Posterior cingulate gyrus (tissue), 11 donors: Measurements from ENCODE around the gene AKAP7.
A peak's percentile ranks its signal among the peaks of the same experiment; 100 is the strongest.

ENCODE experiments used
- DNase-seq, 10 donors: peaks; one replicate each; pipeline versions ENCODE4 v3.0.0 to v3.0.0-alpha.2; 2020 to 2021; ENCODE audit warnings: mixed read lengths in 3 of 10
- intact Hi-C: fragments of 100-400 bp; cut with DNase I; formaldehyde crosslinking; loops from one replicate; pipeline ENCODE4 v1.15.1; 2023

The AKAP7 gene

GRCh38 chr6:131132360-131132759 lies 2.9 kb upstream of the AKAP7 start:
- DNase-seq, result no peak
- intact Hi-C loops, result no loop called here

DNA sequence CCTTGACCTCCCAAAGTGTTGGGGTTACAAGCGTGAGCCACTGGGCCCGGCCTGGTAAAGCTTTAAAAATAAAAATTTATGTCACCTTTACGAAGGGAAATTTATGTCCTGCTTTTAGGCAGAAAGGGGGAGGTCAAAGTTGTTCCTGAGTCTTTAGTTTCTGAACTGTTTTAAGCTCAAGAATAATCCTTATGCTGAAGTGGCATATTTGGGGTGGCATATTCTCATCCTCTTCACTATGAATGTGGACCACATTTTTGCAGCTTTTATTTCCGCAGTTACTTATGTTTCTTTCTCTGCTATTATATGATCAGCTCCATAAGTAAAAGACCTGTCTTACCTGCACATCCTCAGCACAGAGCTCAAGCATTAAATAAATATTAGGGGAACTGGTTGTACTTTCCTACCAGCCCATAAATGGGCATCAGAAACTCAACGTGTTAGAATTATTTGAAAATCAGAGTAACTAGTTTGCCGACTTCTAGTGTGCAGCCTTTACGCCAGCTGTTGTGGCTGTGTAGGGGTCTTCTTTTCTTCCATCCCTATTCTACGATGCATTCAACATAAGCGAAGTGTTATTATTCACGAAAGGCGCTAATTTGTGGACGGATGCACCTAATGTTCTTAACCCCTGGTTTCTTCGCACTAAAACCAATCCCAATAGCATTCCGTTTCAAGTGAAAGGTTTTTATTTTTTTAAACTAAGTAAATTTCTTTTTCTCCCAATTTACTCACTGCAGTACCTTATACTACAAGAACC lies 867 bp upstream of the AKAP7 start:
- no peak for DNase-seq
- intact Hi-C loops, result no loop called here

DNA sequence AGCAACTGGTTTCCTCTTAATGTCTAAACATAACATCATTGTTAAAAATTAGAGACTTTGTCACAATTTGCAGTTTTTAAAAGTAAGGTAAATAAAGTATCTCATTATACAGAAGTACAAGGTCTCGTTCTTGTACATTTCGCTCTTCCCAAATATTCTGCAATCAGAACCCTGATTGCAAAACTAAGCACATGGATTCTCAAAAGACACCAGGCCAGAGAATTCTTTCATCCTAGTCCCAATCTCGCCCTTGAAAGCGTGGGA lies 355 bp upstream of the AKAP7 start:
- no peak for DNase-seq
- intact Hi-C loops, result loop anchor here (1.0 kb wide), 1 partner anchor 72 kb away; the partner anchor contains the start of gene EPB41L2

DNA sequence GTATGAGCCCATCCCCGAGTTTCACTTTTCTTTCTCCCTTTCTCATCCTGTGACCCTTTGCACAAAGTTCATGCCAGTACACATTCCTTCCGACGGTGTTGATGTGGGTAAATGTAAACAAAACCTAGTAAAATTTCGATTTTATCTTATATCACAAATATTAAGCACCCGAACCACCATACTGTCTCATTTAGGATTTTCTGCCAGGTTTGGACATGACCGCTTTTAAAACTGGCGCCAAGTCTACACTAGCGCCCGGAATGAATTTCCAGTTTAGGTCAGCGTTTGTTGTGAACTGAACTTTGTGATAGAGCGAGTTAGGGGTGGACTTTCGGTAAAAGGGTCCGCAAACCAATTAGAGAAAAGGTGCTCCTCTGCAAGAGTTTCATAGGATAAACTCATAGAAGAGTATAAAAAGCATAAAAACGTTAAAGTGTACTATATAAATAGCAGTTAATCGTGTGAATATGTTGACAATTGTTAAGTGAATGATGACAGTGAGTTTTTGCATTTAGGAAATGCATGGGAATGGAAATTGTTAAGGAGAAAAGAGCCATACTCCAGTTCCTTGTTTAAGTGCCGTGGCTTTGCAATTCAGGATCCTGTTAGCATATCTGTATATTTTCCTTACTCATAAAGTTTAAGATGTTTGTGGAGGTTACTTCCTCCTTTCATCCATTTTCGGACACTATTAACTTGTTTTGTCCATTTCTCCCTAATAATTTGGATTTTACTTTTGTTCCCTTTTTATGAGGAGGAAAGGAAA lies 937 bp downstream of the AKAP7 start:
- intact Hi-C loops, result no loop called here
- peak in 1 of 10 donors; percentile 14 for DNase-seq

- DNase-seq, result no peak
- intact Hi-C loops, result no loop called here
Observed at GRCh38 chr6:131139599-131139998, 4.3 kb downstream of the AKAP7 start.

- no peak for DNase-seq
- intact Hi-C loops, result no loop called here
Observed at GRCh38 chr6:131143319-131143718, 8.1 kb downstream of the AKAP7 start.

DNA sequence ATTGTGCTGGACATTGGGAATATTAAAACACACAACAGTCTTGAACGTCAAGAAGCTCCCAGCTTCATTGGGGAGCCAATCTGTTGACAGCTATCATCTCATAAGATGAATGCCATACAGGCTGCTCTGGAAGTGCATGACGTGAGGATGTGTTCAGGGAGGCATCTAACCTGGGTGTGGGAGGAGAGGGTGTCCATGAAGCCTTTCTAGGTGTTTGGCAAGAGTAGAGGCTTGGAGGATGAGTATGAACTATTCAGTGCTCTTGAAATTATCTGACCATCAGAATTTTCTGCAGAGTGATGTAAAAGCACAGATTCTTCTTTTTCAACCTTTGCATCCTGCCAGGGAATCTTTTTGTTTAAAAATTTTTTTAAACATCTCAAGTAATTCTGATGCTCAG lies 11.6 kb downstream of the AKAP7 start:
- DNase-seq, result no peak
- intact Hi-C loops, result no loop called here

- intact Hi-C loops, result no loop called here
- no peak for DNase-seq
Observed at GRCh38 chr6:131156411-131156810, 21.1 kb downstream of the AKAP7 start.

DNA sequence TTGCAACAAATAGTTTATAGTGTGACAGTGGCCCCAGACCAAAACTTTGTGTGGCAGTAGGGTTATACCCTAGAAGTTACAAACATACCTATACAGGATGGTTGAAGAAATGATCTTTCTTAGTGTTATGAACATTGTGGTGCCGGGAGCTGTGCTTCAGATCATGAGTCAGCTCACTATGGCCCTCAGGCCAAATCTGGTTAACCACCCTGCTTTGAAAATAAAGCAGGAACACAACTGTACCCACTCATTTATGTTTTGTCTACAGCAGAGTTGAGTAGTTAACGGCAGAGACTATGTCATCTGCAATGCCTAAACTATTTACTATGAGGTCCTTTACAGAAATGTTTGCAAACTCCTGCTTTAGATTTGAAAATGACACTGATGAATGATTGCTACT lies 24.3 kb downstream of the AKAP7 start:
- DNase-seq, result no peak
- intact Hi-C loops, result no loop called here

DNA sequence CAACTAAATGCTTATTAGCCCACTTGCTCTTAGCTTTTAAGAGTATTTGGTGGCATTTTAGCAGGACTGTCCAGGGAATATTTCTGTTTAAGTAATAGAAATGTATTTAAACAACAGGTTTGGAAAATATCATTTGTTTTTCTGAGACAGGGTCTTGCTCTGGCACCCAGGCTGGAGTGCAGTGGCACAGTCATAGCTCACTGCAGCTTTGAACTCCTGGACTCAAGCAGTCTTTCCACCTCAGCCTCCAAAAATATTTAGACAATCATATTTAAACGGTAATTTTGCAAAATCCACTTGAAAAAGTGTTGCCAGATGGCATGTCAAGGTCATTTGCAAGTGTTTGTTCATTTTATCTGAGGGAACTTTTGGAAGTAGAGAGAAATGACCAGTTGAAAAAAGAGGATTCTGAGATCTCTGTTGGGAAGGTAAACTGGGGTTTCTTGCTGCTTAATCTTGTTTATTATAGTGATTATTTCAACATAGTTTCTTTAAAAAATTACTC lies 25.0 kb downstream of the AKAP7 start:
- intact Hi-C loops, result no loop called here

DNA sequence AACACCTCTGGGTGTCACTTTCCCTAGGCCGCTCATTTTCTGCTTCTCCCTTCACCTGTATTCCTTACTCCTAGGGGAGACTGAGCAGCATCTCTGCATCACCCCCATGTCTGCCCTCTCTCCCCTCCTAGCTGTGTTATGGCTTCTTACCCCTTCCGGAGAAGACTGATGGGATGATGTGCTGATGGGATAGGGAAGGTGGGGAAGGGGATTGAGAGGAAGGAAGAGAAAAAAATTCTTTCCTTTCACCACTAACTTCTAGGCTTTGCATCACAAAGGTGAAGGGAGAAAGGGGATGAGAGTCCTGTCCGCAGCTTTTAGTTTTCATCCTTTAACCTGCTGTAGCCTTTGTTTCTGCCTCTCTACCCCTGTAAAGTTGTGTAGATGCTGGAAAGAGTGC lies 26.7 kb downstream of the AKAP7 start:
- intact Hi-C loops, result no loop called here
- no peak for DNase-seq

More for the DNA sequence above, 25.0 kb downstream of the AKAP7 start:
- DNase-seq, result no peak

DNA sequence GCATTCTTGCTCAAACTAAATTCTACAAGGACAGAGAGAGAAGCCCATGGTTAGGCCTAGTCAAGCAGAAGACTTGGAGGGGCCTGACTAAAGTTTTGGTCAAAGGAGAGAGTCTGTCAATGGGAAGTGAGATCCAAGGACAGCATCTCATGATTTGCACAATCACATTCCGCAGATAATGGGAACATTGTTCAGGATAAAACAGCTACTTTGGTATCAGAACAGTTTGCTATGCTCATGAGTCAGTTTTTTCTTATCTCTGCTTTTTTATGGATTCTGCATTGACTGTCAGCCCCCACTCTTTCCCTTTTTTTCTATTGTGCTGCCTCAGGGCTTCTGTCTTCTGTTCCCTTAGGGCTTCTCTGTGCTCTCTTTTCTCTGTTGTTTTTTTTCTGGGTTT lies 28.6 kb downstream of the AKAP7 start:
- intact Hi-C loops, result no loop called here

DNA sequence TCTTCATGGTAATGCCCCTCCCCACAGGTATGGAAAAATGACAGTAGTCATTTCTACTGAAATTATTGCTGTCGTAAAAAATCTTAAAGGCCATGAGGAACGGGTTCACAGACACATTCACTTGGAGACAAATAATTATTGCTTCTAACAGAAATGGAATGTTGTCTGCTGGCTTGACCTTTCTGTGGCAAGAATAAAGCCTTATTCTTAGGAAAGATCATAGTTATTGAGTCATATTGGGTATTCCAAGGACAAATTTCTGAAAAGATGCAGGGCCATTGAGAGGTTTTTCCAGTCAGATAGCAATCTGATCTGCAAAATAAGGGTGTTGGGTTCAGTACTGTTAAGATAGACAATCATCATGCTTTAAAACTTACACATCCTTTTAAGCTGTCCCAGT lies 29.2 kb downstream of the AKAP7 start:
- DNase-seq, result no peak
- intact Hi-C loops, result no loop called here

More for the DNA sequence above, 28.6 kb downstream of the AKAP7 start:
- DNase-seq, result no peak

GRCh38 chr6:131167773-131168172 lies 32.5 kb downstream of the AKAP7 start:
- no peak for DNase-seq
- intact Hi-C loops, result loop anchor here (1.0 kb wide), 1 partner anchor 282 kb away; no protein-coding TSS in a partner anchor

- no peak for DNase-seq
- intact Hi-C loops, result no loop called here
Observed at GRCh38 chr6:131169613-131170012, 34.3 kb downstream of the AKAP7 start.

DNA sequence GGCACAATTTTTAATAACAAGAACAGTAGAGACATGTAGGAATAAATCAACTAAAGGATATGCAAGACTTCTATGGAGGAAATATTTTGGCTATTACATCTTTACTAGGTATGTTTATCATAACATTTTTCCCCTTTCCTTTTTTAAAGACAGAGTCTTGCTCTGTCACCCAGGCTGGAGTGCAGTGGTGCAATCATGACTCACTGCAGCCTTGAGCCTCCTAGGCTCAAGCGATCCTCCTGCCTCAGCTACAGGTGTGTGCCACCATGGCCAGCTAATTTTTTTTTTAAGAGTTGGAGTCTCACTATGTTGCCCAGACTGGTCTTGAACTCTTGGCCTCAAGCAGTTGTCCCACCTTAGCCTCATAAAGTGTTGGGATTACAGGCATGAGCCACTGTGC lies 37.0 kb downstream of the AKAP7 start:
- no peak for DNase-seq
- intact Hi-C loops, result no loop called here

DNA sequence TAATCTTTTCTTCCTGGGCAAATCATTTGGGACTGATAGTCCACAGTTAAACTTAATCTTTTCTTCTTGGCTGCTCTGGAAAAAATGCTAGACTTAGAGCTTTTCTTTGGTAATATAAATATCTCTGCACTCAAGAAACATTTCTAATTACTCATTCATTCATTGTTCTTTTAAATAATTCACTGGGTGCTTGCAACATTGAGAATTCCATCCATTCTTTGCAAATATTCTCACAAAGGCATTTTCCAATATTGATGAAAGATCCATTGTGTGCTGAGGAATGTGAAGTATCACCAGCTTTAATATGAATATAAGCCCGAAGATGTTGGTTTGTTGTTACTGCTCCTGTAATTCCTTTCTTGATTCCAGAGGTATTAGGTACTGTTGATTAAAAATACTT lies 38.4 kb downstream of the AKAP7 start:
- intact Hi-C loops, result no loop called here
- no peak for DNase-seq

DNA sequence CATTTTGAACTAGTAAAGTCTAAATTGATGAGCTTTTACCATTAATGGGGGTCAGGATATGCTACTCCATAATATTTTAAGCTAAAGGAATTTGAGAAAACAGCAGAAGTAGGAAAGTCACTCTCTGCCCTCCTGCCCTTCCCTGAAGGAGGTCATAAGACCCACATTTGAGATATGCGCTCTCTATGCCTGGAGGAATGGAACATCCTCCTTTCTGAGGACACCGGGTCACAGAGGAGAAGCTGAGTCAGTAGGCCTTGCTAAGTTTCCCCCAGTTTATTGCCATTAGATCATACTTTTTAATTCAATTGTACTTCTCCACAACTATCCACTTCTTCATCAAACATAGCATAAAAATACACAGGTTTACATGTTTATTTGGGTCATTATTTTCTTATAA lies 40.3 kb downstream of the AKAP7 start:
- intact Hi-C loops, result no loop called here
- DNase-seq, result no peak

GRCh38 chr6:131177996-131178395 lies 42.7 kb downstream of the AKAP7 start:
- intact Hi-C loops, result no loop called here
- DNase-seq, result no peak

- no peak for DNase-seq
- intact Hi-C loops, result loop anchor here (1.0 kb wide), 1 partner anchor 351 kb away; no protein-coding TSS in a partner anchor
Observed at GRCh38 chr6:131182991-131183425, 47.7 kb downstream of the AKAP7 start.

DNA sequence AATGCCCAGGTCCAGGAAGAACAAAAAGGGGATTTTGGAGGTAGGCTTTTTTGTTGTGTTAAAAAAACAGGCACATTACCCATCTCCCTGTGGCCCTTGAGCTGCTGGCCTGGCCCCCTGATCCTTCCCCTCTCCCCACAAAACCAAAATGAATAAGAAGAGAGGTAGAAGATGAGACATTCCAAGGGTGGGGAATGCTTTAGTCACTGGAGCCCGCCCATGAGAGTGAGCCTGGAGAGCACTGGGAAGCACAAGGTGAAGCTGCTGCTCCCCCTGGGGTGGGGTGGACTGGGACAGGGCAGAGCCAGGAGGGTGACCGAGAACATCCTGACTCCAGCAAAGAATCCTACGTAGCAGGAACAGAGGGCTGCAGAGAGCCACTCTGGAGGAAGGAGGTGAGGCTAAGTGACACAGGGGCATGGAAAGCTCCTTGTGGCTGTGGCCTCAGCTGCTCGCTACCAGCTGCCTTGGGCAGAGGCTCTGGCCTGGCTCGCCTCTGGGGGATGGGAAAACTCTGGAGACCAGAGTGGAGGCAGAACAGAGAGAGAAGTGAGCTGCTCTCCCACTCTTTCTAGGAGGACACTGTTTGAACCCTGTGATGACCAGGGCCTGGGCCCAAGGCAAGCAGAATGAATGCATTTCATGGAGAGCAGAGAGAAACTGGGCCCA lies 48.3 kb downstream of the AKAP7 start:
- intact Hi-C loops, result loop anchor here (1.0 kb wide), 1 partner anchor 351 kb away; no protein-coding TSS in a partner anchor
- DNase-seq, result no peak
